Measurements from ENCODE around the gene FHIP2A. TPM values are rescaled to one million over a fixed set of nuclear protein-coding genes. Genes with fewer than 3 reads are reported as not detected.
"Not testable (repeated sequence)": the region's sequence is repeated elsewhere in the genome, so short reads cannot be mapped to it uniquely, and the experiment has no call there.

Gene FHIP2A
- total RNA-seq, 1 donor from 2014 or later: 27.0 TPM

GRCh38 chr10:114815791-114816190, 5.8 kb upstream of the FHIP2A start:
- DNase-seq (ENCODE audit: low read depth): no peak

DNA sequence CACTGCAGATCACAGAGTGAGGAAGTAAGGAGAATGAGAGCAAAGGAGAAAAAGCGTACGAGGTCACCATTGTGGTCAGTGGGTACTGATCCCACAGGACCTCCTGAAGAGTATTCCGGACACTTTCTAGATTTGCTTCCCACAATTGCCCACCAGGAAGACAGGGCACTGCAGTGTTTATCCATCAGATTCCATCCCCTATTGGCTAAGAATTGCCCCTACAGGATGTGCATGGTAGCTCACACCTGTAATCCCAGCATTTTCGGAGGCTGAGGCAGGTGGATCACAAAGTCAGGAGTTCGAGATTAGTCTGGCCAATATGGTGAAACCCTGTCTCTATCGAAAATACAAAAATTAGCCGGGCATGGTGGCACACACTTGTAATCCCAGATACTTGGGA, 5.3 kb upstream of the FHIP2A start:
- DNase-seq (ENCODE audit: low read depth): no peak

DNA sequence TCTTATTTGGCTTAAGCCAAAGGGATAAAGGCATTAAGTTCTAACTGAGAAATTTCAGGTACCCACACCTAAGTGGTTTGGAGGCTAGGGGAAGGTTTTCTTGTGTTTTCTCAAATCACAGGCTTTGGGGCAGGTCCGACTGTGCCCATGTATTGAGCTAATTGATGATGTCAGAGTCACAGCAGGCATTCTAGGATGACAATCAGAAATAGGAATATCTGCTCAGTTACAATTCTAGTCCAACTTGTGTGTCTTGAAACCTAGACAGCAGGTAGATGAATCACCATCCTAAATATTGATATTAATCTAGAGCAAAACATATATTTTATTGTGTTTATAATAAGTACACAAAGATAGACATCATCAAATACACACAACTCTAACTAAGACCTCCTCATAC, 2.3 kb upstream of the FHIP2A start:
- DNase-seq (ENCODE audit: low read depth): no peak

GRCh38 chr10:114821915-114822443, 399 bp downstream of the FHIP2A start:
- DNase-seq (ENCODE audit: low read depth): no peak

GRCh38 chr10:114822444-114823076, 980 bp downstream of the FHIP2A start:
- DNase-seq (ENCODE audit: low read depth): peak; percentile 84

DNA sequence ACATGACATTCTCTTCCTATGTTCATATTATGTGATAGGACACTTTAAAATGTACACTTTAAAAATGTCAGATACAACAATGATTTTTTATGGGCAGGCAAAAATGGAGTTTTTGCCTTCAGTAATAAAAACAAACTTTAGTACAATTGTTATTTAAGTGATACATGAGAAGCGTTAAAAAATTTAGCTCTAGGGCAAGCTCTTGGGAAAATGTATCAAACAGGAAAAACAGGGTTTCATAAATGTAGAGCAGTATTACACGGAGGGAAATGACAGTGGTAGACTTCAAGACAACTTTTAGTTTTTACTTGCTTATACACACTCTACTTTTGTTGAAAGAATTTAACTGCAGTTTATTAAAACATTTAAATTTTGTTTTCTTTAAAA, 1.5 kb downstream of the FHIP2A start:
- DNase-seq (ENCODE audit: low read depth): no peak

GRCh38 chr10:114824391-114824790, 2.8 kb downstream of the FHIP2A start:
- no peak for DNase-seq (ENCODE audit: low read depth)

DNA sequence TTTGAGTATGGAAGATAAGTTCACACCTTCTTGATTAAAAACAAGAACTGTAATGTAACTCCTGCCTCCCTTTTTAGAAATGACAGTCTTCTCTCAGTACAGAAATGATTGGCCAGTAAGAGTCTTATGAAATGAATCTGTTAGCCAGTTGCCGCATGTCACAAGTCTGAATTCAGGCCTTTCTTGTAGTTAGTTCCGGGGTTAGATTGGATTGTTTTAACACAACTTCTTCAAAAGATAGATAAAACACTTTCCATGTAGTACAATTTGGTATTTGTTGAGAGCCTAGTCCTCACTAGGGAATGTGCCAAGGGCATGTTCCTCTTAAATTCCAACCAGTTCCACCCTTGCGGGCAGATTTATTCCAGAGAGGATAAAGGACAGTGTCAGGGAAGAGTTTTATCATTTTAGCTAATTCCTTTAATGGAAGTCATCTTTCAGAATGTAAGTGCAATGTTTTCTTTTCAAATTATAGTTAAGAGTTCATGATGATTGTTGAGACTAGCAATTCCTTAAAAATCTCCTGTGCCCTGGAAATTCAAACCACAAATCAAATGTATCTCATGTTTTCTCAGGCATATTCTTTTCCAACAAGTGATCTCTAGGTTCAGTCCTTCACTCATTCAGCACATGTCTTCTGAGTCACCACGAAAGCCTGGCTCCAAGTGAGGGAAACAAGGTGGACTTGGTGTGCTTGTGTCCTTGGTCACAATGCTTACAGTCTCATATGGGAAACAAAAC, 4.1 kb downstream of the FHIP2A start:
- DNase-seq (ENCODE audit: low read depth): peak; percentile 81

DNA sequence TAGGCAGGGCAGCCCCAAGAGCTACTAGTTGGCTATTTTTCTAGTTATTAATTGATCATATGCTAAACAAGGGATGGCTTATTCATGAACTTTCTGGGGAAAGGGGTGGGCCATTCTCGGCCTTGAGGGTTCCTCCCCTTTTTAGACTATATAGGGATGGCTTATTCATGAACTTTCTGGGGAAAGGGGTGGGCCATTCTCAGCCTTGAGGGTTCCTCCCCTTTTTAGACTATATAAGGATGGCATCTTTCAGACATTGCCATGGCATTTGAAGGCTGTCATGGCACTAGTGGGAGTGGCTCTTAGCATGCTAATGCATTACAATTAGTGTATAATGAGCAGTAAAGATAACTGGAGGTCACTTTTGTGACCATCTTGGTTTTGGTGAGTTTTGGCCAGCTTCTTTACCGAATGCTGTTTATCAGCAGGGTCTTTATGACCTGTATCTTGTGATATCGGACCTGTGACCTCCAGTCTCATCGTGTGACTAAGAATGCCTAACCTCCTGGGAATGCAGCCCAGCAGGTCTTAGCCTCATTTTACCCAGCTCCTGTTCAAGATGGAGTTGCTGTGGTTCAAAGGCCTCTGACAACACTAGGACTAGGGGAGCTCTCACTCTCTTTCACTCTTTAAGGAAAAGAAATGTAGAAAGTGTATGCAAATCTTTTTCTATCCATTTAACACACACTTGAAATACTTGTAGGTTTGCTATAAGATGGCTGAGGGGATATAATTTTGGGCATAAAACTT, 7.8 kb downstream of the FHIP2A start:
- DNase-seq (ENCODE audit: low read depth): no peak

DNA sequence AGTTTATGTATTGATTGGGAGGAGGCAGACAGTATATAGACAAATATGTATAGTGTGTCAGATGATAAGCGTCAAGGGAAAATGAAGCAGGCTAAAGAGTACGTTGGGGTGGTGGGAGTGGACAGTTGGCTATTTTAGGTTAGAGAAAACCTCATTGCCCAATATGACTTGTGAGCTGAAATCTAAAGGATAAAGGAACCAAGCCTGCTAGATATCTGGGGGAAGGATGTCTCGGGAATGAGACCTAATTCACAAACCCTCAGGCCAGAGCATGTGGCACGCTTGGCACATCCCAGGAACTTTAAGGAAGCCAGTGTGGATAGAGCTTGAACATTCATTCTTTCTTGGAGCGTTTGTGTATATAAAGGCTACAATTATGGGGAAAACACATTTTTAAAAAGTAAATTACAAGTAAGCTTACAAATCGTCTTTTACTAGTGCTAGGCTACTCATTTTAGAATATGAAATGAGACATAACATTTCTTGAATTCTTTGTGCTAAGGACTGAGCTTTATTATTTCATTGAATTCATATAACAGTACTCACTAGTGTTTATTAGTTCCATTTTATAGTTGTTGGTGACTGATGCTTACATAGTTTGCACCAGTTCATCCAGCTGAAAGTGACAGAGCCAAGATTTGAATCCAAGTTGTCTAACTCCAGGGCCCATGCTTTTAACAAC, 9.7 kb downstream of the FHIP2A start:
- DNase-seq (ENCODE audit: low read depth): no peak

DNA sequence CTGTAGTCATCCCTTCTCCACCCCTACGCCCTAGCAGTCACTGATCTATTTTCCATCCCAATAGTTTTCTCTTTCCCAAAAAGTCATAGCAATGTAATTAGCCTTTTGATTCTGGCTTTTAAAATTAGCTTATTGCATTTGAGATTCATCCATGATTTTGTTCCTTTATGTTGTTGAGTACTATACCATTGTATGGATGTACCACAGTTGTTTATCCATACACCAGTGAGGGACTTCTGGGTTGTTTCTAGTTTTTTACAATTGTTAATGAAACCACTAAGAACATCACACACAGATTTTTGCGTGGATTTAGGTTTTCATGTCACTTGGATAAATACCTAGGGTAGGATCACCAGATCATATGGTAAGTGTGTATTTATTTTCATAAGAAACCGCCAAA, 16.1 kb downstream of the FHIP2A start:
- no peak for DNase-seq (ENCODE audit: low read depth)

GRCh38 chr10:114839901-114840300, 18.3 kb downstream of the FHIP2A start:
- DNase-seq (ENCODE audit: low read depth): no peak

- DNase-seq (ENCODE audit: low read depth): no peak
Observed at GRCh38 chr10:114845978-114846693, 24.6 kb downstream of the FHIP2A start.

DNA sequence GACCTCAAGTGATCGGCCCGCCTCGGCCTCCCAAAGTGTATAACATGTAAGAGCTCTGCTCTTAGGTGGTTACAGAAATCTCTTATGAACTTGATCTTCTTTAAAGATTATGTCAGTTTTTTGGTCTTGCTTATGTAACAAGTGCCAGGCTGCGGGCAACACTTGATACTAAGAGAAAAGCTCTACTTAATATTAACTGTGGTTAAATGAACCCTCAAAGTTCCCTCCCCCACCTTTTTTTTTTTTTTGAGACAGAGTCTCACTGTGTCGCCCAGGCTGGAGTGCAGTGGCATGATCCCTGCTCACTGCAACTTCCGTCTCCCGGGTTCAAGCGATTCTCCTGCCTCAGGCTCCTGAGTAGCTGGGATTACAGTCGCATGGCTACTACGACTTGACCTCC, 25.9 kb downstream of the FHIP2A start:
- not testable (repeated sequence) for DNase-seq (ENCODE audit: low read depth)

DNA sequence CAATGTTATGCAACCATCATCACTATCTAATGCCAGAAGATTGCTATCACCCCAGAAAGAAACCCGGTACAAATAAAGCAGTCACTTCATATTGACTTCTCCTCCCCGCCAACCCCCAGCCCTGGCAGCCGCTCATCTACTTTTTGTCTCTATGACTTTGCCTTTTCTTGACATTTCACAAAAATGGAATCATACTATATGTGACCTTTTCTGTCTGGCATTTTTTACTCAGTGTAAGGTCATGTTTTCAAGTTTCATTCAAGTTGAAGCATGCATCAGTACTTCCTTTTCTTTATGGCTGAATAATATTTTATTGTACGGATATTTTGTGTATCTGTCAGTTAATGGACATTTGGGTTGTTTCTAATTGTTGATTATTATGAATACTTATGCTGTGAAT, 28.1 kb downstream of the FHIP2A start:
- DNase-seq (ENCODE audit: low read depth): no peak

DNA sequence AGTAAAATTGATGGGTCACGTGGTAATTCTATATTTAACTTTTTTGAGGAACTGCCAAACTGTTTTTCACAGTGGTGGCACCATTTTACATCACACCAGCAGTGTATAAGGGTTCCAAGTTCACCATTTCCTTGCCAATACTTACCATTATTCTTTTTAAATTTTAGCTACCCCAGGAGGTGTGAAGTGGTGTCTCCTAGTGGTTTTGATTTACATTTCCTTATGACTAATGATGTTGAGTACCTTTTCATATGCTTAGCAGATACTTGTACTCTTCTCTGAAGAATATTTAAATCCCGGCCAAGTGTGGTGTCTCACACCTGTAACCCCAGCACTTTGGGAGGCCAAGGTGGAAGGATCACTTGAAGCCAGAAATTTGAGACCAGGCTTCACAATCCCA, 28.5 kb downstream of the FHIP2A start:
- DNase-seq (ENCODE audit: low read depth): no peak

- DNase-seq (ENCODE audit: low read depth): no peak
Observed at GRCh38 chr10:114851336-114851735, 29.8 kb downstream of the FHIP2A start.

- DNase-seq (ENCODE audit: low read depth): no peak
Observed at GRCh38 chr10:114852197-114852596, 30.6 kb downstream of the FHIP2A start.

GRCh38 chr10:114854906-114855305, 33.3 kb downstream of the FHIP2A start:
- DNase-seq (ENCODE audit: low read depth): peak; percentile 35

GRCh38 chr10:114855776-114856543, 34.4 kb downstream of the FHIP2A start:
- DNase-seq (ENCODE audit: low read depth): peak; percentile 34
